ENCODE measurements around the gene TLN1.

Gene TLN1

DNA sequence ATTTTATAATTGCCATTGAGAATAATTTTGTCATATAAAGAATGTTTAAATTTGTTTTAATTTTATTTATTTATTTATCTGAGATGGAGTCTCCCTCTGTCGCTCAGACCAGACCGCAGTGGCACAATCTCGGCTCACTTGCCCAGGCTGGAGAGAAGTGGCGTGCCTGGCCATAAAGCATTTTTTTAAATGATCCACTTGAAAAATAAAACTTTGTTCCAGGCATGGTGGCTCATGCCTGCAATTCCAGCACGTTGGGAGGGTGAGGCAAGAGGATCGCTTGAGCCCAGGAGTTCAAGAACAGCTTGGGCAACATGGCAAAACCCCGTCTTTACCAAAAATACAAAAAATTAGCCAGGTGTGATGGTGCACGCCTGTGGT lies 79.2 kb downstream of the TLN1 start:
- TF ChIP-seq, protein P1, sequence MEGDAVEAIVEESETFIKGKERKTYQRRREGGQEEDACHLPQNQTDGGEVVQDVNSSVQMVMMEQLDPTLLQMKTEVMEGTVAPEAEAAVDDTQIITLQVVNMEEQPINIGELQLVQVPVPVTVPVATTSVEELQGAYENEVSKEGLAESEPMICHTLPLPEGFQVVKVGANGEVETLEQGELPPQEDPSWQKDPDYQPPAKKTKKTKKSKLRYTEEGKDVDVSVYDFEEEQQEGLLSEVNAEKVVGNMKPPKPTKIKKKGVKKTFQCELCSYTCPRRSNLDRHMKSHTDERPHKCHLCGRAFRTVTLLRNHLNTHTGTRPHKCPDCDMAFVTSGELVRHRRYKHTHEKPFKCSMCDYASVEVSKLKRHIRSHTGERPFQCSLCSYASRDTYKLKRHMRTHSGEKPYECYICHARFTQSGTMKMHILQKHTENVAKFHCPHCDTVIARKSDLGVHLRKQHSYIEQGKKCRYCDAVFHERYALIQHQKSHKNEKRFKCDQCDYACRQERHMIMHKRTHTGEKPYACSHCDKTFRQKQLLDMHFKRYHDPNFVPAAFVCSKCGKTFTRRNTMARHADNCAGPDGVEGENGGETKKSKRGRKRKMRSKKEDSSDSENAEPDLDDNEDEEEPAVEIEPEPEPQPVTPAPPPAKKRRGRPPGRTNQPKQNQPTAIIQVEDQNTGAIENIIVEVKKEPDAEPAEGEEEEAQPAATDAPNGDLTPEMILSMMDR (IDR thresholded peaks at IDR 0.05; ENCODE audit: low read depth, low read length): no peak
- H3K4me3 ChIP-seq (replicated peaks in 1 of 2; ENCODE audit: low read depth in 2 of 2, low read length in 2 of 2): no peak overlapping the region
- no peak for DNase-seq (ENCODE audit: low read depth in 2 of 2)

DNA sequence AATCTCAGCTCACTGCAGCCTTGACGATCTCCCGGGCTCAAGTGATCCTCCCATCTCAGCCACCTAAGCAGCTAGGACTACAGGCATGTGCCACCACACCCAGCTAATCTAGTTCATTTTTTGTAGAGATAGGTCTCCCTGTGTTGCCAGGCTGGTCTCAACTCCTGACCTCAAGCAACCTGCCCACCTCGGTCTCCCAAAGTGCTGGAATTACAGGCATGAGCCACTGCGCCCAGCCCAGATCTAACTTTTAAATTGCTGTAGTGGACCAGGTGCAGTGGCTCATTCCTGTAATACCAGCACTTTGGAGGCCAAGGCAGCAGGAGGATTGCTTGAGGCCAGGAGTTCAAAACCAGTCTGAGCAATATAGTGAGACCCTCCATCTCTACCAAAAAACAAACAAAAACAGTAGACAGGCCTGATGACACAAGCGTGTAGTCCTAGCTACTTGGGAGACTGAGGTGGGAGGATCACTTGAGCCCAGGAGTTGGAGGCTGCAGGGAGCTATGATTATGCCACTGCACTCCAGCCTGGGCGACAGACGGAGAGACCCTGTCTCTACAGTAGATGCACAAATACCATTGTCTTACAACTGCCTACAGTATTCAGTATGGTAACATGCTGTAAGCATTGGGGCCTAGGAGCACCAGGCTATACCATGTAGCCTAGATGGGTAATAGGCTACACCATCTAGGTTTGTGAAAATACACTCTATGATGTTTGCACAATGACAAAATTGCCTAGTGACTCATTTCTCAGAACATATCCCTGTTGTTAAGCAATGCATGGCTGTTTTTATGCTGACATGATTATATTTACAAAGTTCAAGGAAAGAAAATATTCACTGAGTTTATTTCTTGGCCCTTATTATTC lies 79.8 kb downstream of the TLN1 start:
- TF ChIP-seq, protein P1 (IDR thresholded peaks at IDR 0.05; ENCODE audit: low read depth, low read length): no peak
- DNase-seq (ENCODE audit: low read depth in 2 of 2): peak; percentile 67 to 87

DNA sequence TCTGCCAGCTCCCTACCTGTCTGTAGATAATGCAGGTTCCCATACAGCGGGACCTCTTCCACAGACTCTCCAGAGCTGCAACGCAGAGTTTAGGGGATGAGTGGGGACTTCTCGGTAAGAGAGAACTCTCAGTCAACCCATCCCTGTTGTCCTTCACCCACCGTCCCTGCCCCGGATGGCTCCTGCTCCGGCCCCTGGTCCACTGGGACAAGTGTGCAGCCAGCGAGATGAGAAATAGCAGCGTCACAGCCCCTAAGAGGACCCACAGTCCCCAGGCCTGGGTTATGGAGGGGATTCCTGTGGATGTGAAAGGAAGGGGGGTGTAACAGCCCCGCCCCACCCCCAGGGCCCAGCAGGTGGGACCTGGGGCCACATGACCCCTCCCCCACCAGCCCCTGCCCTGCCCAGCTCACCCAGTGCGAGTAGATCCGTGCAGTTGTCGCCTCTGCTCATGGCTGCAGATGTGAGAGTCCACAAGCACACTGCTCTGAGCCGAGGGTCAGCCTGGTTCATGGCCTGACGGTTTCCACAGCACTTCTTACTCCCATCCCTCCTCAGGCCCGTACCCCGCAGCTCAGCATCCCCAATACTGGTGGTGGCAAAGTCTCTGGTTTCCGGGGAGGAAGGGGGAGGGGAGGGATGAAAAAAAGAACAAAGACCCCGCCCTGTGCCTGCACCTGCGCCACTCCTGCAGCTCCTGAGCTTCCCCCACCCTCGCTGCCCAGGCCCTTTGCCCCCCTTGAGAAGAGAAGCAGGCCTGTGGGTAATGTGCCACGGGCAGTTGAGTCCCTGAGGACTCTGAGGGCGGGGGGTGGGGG lies 81.4 kb downstream of the TLN1 start, which contains the start of gene SIT1:
SIT1 (minus strand) TSS at position 591 of the 818 bp plus-strand sequence; CDS start at position 513, 78 bp downstream.
- TF ChIP-seq, protein P1 (IDR thresholded peaks at IDR 0.05; ENCODE audit: low read depth, low read length): no peak
- no peak for DNase-seq (ENCODE audit: low read depth in 2 of 2)
- H3K4me3 ChIP-seq (replicated peaks in 1 of 2; ENCODE audit: low read depth in 2 of 2, low read length in 2 of 2): no peak within 1 kb of the TSS

More for the DNA sequence above, 79.8 kb downstream of the TLN1 start:
- no peak overlapping the region for H3K4me3 ChIP-seq (replicated peaks in 1 of 2; ENCODE audit: low read depth in 2 of 2, low read length in 2 of 2)

DNA sequence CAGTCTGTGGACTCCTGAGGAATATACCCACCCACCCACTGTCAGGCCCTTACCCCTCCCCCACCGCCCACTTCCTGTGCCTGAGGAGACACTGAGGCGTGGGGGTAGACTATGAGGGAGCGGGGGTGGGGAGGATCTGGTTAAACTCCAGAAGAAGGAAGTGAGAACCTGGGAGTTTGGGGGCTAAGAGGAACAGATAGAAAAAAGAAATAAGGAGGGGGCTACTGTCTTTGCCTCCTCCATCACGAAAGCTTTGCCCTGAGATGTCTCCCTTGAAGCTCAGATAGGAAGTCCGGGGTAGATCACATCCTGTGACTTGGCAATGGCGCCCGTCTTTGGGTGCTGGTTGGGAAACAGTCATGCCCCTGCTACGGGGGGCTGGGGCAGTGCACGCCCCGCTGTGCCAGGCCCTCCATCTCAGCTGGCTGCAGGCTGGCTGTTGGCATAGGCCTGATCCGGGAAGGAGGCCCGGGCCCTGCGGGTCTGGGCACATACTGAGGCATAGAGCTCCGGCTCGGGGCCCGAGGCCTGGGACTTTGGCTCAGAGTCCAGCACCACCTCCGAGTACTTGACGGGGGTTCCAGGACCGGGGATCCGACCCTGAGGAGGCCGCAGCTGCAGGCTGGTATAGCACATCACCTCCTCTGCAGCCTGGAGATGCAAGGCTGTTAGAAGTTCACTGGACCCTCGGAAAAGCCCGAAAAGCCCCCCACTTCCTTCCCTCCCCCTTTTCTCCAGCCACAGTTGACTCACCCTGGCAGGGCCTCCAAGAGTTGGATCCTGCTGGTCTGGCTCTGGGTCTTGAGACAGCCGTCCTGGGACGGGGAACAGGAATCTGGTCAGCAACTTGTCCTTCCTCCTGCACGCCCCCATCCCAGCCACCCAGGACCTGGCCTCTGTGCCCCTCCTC lies 82.3 kb downstream of the TLN1 start:
- TF ChIP-seq, protein P1 (IDR thresholded peaks at IDR 0.05; ENCODE audit: low read depth, low read length): no peak
- peak in 1 of 2 donors; percentile 50 for DNase-seq (ENCODE audit: low read depth in 2 of 2)
- H3K4me3 ChIP-seq (replicated peaks in 1 of 2; ENCODE audit: low read depth in 2 of 2, low read length in 2 of 2): no peak overlapping the region
